ENCODE measurements around the gene ANKRD44. TPM values are rescaled to one million over a fixed set of nuclear protein-coding genes. Genes with fewer than 3 reads are reported as not detected.

Gene ANKRD44
- total and polyA plus RNA-seq, 2 of the 8 experiments (the other 6 are each of a cell fraction or from before 2014, with no cell fraction given) = 1.2 to 1.3 TPM

- H3K9me3 ChIP-seq (ENCODE audit: insufficient read depth in 2 of 2, low read depth in 1 of 2, low read length in 1 of 2) = no peaks in the 10 kb centered on the region
Measured at GRCh38 chr2:197115325-197115724, 195.3 kb downstream of the ANKRD44 start.

More at GRCh38 chr2:197115325-197115724, 195.3 kb downstream of the ANKRD44 start:
- no peak overlapping the region for H2BK120ac ChIP-seq (replicated peaks; ENCODE audit: low read depth, low read length)
- TF ChIP-seq FOSL1 (IDR thresholded peaks at IDR 0.05; ENCODE audit: insufficient read depth, low read depth, low read length) (no peak), NRF1 (IDR thresholded peaks at IDR 0.05; ENCODE audit: low read depth, low read length) (no peak), CTCF (IDR thresholded peaks at IDR 0.05; ENCODE audit: control extremely low read depth in 1 of 3, insufficient read depth in 1 of 3, low read depth in 1 of 3, low read length in 3 of 3) (no peak), SP2 (IDR thresholded peaks at IDR 0.05; ENCODE audit: low read length) (no peak), RXRA (IDR thresholded peaks at IDR 0.05; ENCODE audit: insufficient read depth, low read depth, low read length) (no peak), GTF2F1 (IDR thresholded peaks at IDR 0.05; ENCODE audit: borderline replicate concordance, low read depth, low read length) (no peak), RBBP5 (IDR thresholded peaks at IDR 0.05; ENCODE audit: borderline replicate concordance, low read depth, low read length) (no peak), SIX5 (IDR thresholded peaks at IDR 0.05; ENCODE audit: low read depth, low read length) (no peak), PHF8 (conservative IDR thresholded peaks at IDR 0.05; ENCODE audit: low read depth, low read length) (no peak), CEBPB (IDR thresholded peaks at IDR 0.05; ENCODE audit: low read depth, low read length) (no peak), MAFK (IDR thresholded peaks at IDR 0.05; ENCODE audit: low read depth, low read length) (no peak), BRCA1 (IDR thresholded peaks at IDR 0.05; ENCODE audit: low read depth, low read length) (no peak)
- no peak overlapping the region for H2BK5ac ChIP-seq (ENCODE audit: low read depth, low read length)
- H3K36me3 ChIP-seq (ENCODE audit: control insufficient read depth in 2 of 4, insufficient read depth in 4 of 4, low read length in 3 of 4) = no peaks in the 10 kb centered on the region
- no peaks in the 10 kb centered on the region for H3K79me1 ChIP-seq (ENCODE audit: low read depth, low read length)
- no peak overlapping the region for H4K91ac ChIP-seq (replicated peaks; ENCODE audit: insufficient read length, low read length)
- no peak overlapping the region for H3K4me3 ChIP-seq (ENCODE audit: extremely low read depth in 1 of 4, insufficient read depth in 2 of 4, low read depth in 3 of 4, low read length in 4 of 4)
- CTCF ChIA-PET (ENCODE audit: partially characterized antibody) = interaction anchor here (0.6 to 6.3 kb wide), 12 partner anchors 7 to 240 kb away, joined by 3 to 110 read pairs (median 20); no protein-coding TSS in a partner anchor
- H4K5ac ChIP-seq (ENCODE audit: insufficient read length, low read depth, low read length) = no peak overlapping the region
- no peak overlapping the region for H2AFZ ChIP-seq (ENCODE audit: low read length)
- H3K79me2 ChIP-seq (ENCODE audit: control insufficient read depth in 1 of 2, insufficient read depth in 2 of 2, low read length in 2 of 2) = no peaks in the 10 kb centered on the region
- no peak overlapping the region for H3K14ac ChIP-seq (ENCODE audit: insufficient read length)
- H3K9ac ChIP-seq (replicated peaks in 1 of 4; ENCODE audit: extremely low read depth in 1 of 4, low read depth in 3 of 4, low read length in 3 of 4) = no peak overlapping the region
- no peak overlapping the region for H2BK12ac ChIP-seq (ENCODE audit: low read depth, low read length)
- POLR2A ChIA-PET (ENCODE audit: partially characterized antibody) = interaction anchor here (0.5 kb wide), 1 partner anchor 9 kb away, joined by 3 read pairs; no protein-coding TSS in a partner anchor
- H3K23ac ChIP-seq (ENCODE audit: insufficient read length) = no peak overlapping the region
- H3K4me1 ChIP-seq (replicated peaks in 1 of 4; ENCODE audit: control insufficient read depth in 3 of 4, insufficient read depth in 4 of 4, low read length in 3 of 4) = no peaks in the 10 kb centered on the region
- no peaks in the 10 kb centered on the region for H3K23me2 ChIP-seq (ENCODE audit: low read depth, low read length)
- no peak overlapping the region for H3K18ac ChIP-seq (ENCODE audit: extremely low read depth, low read length)
- FAIRE-seq (no peak), DNase-seq (ENCODE audit: low read depth in 1 of 2, low spot score in 2 of 2) (no peak)
- H3K56ac ChIP-seq (replicated peaks; ENCODE audit: insufficient read length, low read depth, low read length) = no peak overlapping the region
- H4K20me1 ChIP-seq (replicated peaks in 1 of 2; ENCODE audit: control insufficient read depth in 1 of 2, insufficient read depth in 2 of 2, low read length in 2 of 2) = no peaks in the 10 kb centered on the region
- no peak overlapping the region for H4K8ac ChIP-seq (ENCODE audit: extremely low read depth, insufficient read depth, low read length)
- no peak overlapping the region for H3K4ac ChIP-seq (replicated peaks; ENCODE audit: insufficient read length, low read depth, low read length)
- no peak overlapping the region for H2AK5ac ChIP-seq (ENCODE audit: low read depth, low read length)
- no peak overlapping the region for H2BK15ac ChIP-seq (ENCODE audit: low read length)
- H3K27ac ChIP-seq (ENCODE audit: low read depth, low read length) = no peak overlapping the region
- no peak overlapping the region for H3K4me2 ChIP-seq (ENCODE audit: insufficient read depth in 1 of 2, low read depth in 2 of 2, low read length in 2 of 2)
- no peaks in the 10 kb centered on the region for H3K27me3 ChIP-seq (replicated peaks in 1 of 4; ENCODE audit: control insufficient read depth in 3 of 4, extremely low read depth in 1 of 4, insufficient read depth in 3 of 4, low read length in 3 of 4)
- no peak overlapping the region for H2BK20ac ChIP-seq (ENCODE audit: low read length)

All from H1 (cell line).